Measurements from ENCODE around the gene PIPOX. TPM values are rescaled to one million over a fixed set of nuclear protein-coding genes. Genes with fewer than 3 reads are reported as not detected.

PIPOX gene
- total RNA-seq, 1 donor from 2014 or later: 1.5 TPM

DNA sequence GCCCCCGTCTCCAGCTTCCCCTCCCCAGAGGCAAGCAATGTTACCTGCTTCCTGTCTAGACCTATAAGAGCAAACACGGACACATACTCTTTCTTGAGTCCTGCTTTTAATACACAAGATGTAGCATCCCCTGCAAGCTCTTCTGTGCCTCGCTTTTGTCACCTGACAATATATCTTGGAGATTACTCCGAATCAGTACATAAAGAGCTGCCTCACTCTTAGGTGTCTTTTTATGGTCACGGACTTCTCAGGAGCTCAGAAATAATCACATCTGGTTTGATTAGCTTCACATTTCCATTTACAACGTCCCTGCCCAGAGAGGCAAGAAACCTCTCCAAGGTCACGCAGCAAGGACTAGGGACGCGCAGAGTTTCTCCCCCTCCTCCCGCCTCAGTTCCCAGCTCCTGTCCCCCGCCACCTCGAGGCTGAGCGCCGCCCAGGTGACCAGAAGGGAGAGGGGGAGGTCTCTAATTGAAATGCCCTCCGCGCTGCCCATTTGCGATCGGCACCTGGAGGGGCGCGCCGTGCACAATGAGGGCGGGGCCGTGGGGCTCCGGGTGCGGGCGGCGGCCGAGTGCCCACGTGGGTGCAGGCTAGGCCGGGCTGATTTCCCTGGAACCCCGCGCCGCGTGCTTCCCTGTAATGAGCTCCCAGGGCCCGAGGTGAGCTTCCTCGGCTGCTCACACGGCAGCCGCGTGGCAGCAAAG lies 23.3 kb upstream of the PIPOX start:
- peaks cover 76% of the 10 kb centered on the region for H3K27me3 Mint-ChIP-seq (ENCODE audit: low read depth)
- H3K4me3 Mint-ChIP-seq (ENCODE audit: unreplicated experiment): no peak overlapping the region
- H3K27ac Mint-ChIP-seq (ENCODE audit: unreplicated experiment): no peak overlapping the region

DNA sequence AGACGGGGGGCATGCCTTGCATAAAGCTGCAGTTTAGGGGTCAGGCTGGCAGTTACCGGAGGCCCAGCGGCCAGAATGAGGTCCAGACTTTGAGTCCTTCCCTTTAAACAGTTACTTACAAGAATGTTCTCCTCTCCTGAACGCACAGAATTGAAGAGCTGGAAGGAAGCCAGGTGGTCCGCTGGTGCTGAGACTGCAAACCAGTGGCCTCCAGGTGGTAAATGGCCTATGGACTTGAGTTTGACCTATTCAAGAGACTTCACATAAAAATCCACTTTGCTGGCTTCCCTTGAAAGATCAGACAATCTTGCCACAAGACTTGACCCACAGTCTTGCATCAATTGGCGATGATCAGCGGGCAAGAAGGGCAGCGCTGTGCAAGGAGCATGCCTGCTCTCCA lies 22.4 kb upstream of the PIPOX start:
- Mint-ChIP-seq H3K27ac (ENCODE audit: unreplicated experiment) (no peak overlapping the region), H3K4me3 (ENCODE audit: unreplicated experiment) (no peak overlapping the region), H3K27me3 (ENCODE audit: low read depth) (peaks cover 71% of the 10 kb centered on the region), H3K4me1 (ENCODE audit: low read depth) (no peaks in the 10 kb centered on the region), H3K9me3 (ENCODE audit: low read depth) (no peaks in the 10 kb centered on the region), H3K36me3 (ENCODE audit: low read depth) (no peaks in the 10 kb centered on the region)
- TF ChIP-seq, protein P1, sequence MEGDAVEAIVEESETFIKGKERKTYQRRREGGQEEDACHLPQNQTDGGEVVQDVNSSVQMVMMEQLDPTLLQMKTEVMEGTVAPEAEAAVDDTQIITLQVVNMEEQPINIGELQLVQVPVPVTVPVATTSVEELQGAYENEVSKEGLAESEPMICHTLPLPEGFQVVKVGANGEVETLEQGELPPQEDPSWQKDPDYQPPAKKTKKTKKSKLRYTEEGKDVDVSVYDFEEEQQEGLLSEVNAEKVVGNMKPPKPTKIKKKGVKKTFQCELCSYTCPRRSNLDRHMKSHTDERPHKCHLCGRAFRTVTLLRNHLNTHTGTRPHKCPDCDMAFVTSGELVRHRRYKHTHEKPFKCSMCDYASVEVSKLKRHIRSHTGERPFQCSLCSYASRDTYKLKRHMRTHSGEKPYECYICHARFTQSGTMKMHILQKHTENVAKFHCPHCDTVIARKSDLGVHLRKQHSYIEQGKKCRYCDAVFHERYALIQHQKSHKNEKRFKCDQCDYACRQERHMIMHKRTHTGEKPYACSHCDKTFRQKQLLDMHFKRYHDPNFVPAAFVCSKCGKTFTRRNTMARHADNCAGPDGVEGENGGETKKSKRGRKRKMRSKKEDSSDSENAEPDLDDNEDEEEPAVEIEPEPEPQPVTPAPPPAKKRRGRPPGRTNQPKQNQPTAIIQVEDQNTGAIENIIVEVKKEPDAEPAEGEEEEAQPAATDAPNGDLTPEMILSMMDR (IDR thresholded peaks at IDR 0.05): no peak
- no peak for DNase-seq (ENCODE audit: low spot score)

More for the DNA sequence above, 23.3 kb upstream of the PIPOX start:
- Mint-ChIP-seq H3K36me3 (ENCODE audit: low read depth) (no peaks in the 10 kb centered on the region), H3K9me3 (ENCODE audit: low read depth) (no peaks in the 10 kb centered on the region), H3K4me1 (ENCODE audit: low read depth) (no peaks in the 10 kb centered on the region)
- TF ChIP-seq, protein P1 (IDR thresholded peaks at IDR 0.05): no peak
- no peak for DNase-seq (ENCODE audit: low spot score)

DNA sequence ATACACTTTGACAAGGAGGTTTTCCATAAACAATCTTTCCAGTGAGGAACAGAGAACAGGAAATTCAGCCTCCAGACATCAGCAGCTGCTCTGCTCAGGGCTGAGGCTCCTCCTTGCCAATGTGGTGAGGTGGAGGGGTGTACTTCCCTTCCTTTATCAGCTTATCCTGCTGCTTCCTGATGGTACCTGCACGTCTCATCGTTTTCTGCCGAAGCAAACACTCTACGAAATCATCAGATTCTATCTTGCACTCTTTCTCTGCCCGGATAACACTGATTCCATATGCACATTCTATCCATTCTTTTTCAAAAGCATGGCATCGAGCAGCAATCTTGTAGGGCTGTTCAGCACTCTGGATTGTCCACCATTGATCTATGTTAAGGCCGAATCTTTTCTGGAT lies 21.7 kb upstream of the PIPOX start:
- no peaks in the 10 kb centered on the region for H3K4me1 Mint-ChIP-seq (ENCODE audit: low read depth)
- no peaks in the 10 kb centered on the region for H3K36me3 Mint-ChIP-seq (ENCODE audit: low read depth)
- peaks cover 70% of the 10 kb centered on the region for H3K27me3 Mint-ChIP-seq (ENCODE audit: low read depth)

DNA sequence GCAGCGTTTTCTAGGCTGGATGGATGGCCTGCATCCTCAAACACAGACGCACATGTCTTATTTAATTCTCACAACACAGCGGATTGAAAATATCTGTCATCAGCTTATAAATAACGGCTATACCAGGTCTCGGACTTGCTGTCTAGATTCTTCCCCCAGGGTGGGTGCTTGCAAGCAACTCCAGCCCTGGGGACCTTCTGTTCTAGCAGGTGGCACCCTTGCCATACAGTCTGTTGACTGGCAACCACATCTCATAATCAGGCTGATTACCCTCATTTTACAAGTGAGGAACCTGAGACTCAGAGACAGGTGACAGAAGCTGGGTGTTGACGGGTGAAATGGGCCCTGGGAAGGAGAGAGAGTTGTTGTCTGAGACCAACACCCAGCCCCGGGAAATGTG lies 20.9 kb upstream of the PIPOX start:
- no peak overlapping the region for H3K4me3 Mint-ChIP-seq (ENCODE audit: unreplicated experiment)
- no peak overlapping the region for H3K27ac Mint-ChIP-seq (ENCODE audit: unreplicated experiment)
- no peaks in the 10 kb centered on the region for H3K36me3 Mint-ChIP-seq (ENCODE audit: low read depth)
- DNase-seq (ENCODE audit: low spot score): no peak
- H3K27me3 Mint-ChIP-seq (ENCODE audit: low read depth): peaks cover 72% of the 10 kb centered on the region
- H3K4me1 Mint-ChIP-seq (ENCODE audit: low read depth): no peaks in the 10 kb centered on the region
- H3K9me3 Mint-ChIP-seq (ENCODE audit: low read depth): no peaks in the 10 kb centered on the region
- TF ChIP-seq, protein P1 (IDR thresholded peaks at IDR 0.05): no peak

More for the DNA sequence above, 21.7 kb upstream of the PIPOX start:
- TF ChIP-seq, protein P1 (IDR thresholded peaks at IDR 0.05): no peak
- DNase-seq (ENCODE audit: low spot score): no peak
- no peak overlapping the region for H3K4me3 Mint-ChIP-seq (ENCODE audit: unreplicated experiment)
- no peak overlapping the region for H3K27ac Mint-ChIP-seq (ENCODE audit: unreplicated experiment)
- no peaks in the 10 kb centered on the region for H3K9me3 Mint-ChIP-seq (ENCODE audit: low read depth)

DNA sequence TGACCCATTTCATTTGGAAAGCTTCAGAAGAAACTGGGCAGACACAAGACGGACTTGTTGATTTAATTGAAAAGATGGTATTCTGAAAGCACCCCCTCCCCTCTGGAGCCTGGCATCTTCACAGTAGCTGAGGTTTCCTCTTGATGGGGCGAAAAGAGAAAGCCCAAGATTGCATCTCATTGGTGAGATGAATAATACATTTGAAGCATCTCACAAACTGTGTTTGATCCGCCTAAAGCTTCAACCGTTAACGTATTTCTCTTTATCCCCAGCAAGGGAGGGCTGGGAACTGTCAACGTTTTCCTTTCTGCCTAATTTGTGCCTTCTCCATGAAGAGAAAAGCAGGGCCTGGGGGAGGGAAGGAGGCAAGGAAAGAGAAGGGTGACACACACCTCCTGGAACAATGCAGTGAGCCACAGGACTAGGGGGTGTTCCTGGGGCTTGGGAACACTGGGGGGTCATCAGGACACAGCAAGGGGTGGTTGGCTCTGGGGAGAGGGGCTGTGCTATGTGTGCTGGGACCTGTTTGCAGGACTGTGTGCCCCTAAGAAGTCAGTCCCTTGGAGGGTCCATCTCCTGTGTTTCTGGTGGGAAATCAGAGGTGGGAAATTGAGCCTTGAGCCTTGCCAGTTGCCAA lies 18.5 kb upstream of the PIPOX start:
- no peaks in the 10 kb centered on the region for H3K4me1 Mint-ChIP-seq (ENCODE audit: low read depth)
- no peak for DNase-seq (ENCODE audit: low spot score)
- peaks cover 65% of the 10 kb centered on the region for H3K27me3 Mint-ChIP-seq (ENCODE audit: low read depth)
- TF ChIP-seq, protein P1 (IDR thresholded peaks at IDR 0.05): no peak
- H3K36me3 Mint-ChIP-seq (ENCODE audit: low read depth): peaks cover 2% of the 10 kb centered on the region
- H3K4me3 Mint-ChIP-seq (ENCODE audit: unreplicated experiment): no peak overlapping the region
- no peak overlapping the region for H3K27ac Mint-ChIP-seq (ENCODE audit: unreplicated experiment)
- H3K9me3 Mint-ChIP-seq (ENCODE audit: low read depth): no peaks in the 10 kb centered on the region
